Progenitor cell of endocrine pancreas (in vitro differentiated cells): ENCODE results near the gene VIT. TPM values are rescaled to one million over a fixed set of nuclear protein-coding genes. Genes with fewer than 3 reads are reported as not detected.
A peak's percentile ranks its signal among the peaks of the same experiment; 100 is the strongest.

Experiments used
- DNase-seq: peaks from one replicate; pipeline ENCODE4 v3.0.0; 2021; ENCODE audit warnings: low spot score; ENCODE audit not compliant: unreplicated experiment
- H3K27ac Mint-ChIP-seq: 2 replicates; pipeline ENCODE4 v1.8.0; 2021; ENCODE audit warnings: mild to moderate bottlenecking, moderate library complexity, mixed read lengths
- H3K27me3 Mint-ChIP-seq: 2 replicates; pipeline ENCODE4 v1.8.0; 2021; ENCODE audit warnings: mixed read lengths
- H3K36me3 Mint-ChIP-seq: 2 replicates; pipeline ENCODE4 v1.8.0; 2022; ENCODE audit warnings: mixed read lengths; ENCODE audit not compliant: insufficient read depth
- H3K4me1 Mint-ChIP-seq: 2 replicates; pipeline ENCODE4 v1.8.0; 2021; ENCODE audit warnings: low read depth, mixed read lengths
- H3K4me3 Mint-ChIP-seq: 2 replicates; pipeline ENCODE4 v1.8.0; 2021; ENCODE audit warnings: low read depth, mild to moderate bottlenecking, moderate library complexity, mixed read lengths
- H3K9me3 Mint-ChIP-seq: 2 replicates; pipeline ENCODE4 v1.8.0; 2021; ENCODE audit warnings: low read depth, mixed read lengths
- CTCF ChIP-seq: fragments of 200-600 bp; sonication (generic); IDR thresholded peaks from one replicate; pipeline ENCODE4 v1.5.0; 2021; ENCODE audit warnings: antibody characterized with exemption, mild to moderate bottlenecking; ENCODE audit not compliant: unreplicated experiment
- total RNA-seq: library from RNA; stranded (reverse); gene quantifications from 2 replicates; pipeline ENCODE4 v1.2.1, GENCODE V29; 2021

Gene VIT
- total RNA-seq, 1 donor from 2014 or later: not detected

GRCh38 chr2:36670881-36671595 is 25.5 kb upstream of the VIT start:
- DNase-seq: no peak
- no peaks in the 10 kb centered on the region for H3K36me3 Mint-ChIP-seq
- TF ChIP-seq CTCF: no peak
- no peak overlapping the region for H3K27ac Mint-ChIP-seq
- peaks cover 6% of the 10 kb centered on the region for H3K27me3 Mint-ChIP-seq
- no peaks in the 10 kb centered on the region for H3K4me1 Mint-ChIP-seq
- no peak overlapping the region for H3K4me3 Mint-ChIP-seq
- no peaks in the 10 kb centered on the region for H3K9me3 Mint-ChIP-seq

- TF ChIP-seq CTCF: no peak
- H3K4me1 Mint-ChIP-seq: peaks cover 3% of the 10 kb centered on the region
- DNase-seq: no peak
- H3K9me3 Mint-ChIP-seq: no peaks in the 10 kb centered on the region
- H3K36me3 Mint-ChIP-seq: no peaks in the 10 kb centered on the region
- H3K27ac Mint-ChIP-seq: no peak overlapping the region
- no peak overlapping the region for H3K4me3 Mint-ChIP-seq
- H3K27me3 Mint-ChIP-seq: peaks cover 6% of the 10 kb centered on the region
Observed at GRCh38 chr2:36671731-36672130, 24.8 kb upstream of the VIT start.

- no peak for DNase-seq
Observed at GRCh38 chr2:36672199-36672598, 24.3 kb upstream of the VIT start.

GRCh38 chr2:36675579-36676282 is 20.8 kb upstream of the VIT start:
- H3K9me3 Mint-ChIP-seq: peaks cover 14% of the 10 kb centered on the region
- no peaks in the 10 kb centered on the region for H3K36me3 Mint-ChIP-seq
- H3K4me3 Mint-ChIP-seq: no peak overlapping the region
- H3K4me1 Mint-ChIP-seq: peaks cover 7% of the 10 kb centered on the region
- H3K27me3 Mint-ChIP-seq: no peaks in the 10 kb centered on the region
- no peak for TF ChIP-seq CTCF
- H3K27ac Mint-ChIP-seq: no peak overlapping the region
- no peak for DNase-seq

More at GRCh38 chr2:36672199-36672598, 24.3 kb upstream of the VIT start:
- Mint-ChIP-seq H3K9me3 (no peaks in the 10 kb centered on the region), H3K4me1 (peaks cover 7% of the 10 kb centered on the region), H3K36me3 (no peaks in the 10 kb centered on the region), H3K27ac (no peak overlapping the region), H3K4me3 (no peak overlapping the region), H3K27me3 (peaks cover 6% of the 10 kb centered on the region)
- peak; percentile 63 for TF ChIP-seq CTCF

GRCh38 chr2:36676364-36676763 is 20.1 kb upstream of the VIT start:
- DNase-seq: no peak
- Mint-ChIP-seq H3K9me3 (peaks cover 15% of the 10 kb centered on the region), H3K4me3 (no peak overlapping the region), H3K27me3 (no peaks in the 10 kb centered on the region), H3K27ac (no peak overlapping the region), H3K36me3 (no peaks in the 10 kb centered on the region), H3K4me1 (peaks cover 7% of the 10 kb centered on the region)
- no peak for TF ChIP-seq CTCF
